ENCODE measurements around the gene YBX1.

- TF ChIP-seq CTCF (IDR thresholded peaks at IDR 0.05) (no peak), POLR2A (IDR thresholded peaks at IDR 0.05) (no peak)
Measured at GRCh38 chr1:42735056-42735455, 52.8 kb downstream of the YBX1 start.

Data from right lobe of liver (tissue), 4 donors.